ENCODE data around the gene CITED4. TPM values are rescaled to one million over a fixed set of nuclear protein-coding genes. Genes with fewer than 3 reads are reported as not detected.

Gene CITED4
- total RNA-seq, 2 experiments from 2014 or later, result 4.1 to 6.8 TPM

- Mint-ChIP-seq H3K9me3 (no peaks in the 10 kb centered on the region), H3K4me3 (no peak overlapping the region), H3K27me3 (peaks cover 8% of the 10 kb centered on the region), H3K27ac (no peak overlapping the region), H3K4me1 (peaks cover 34% of the 10 kb centered on the region), H3K36me3 (ENCODE audit: low read depth) (no peaks in the 10 kb centered on the region)
- no peak for DNase-seq
- POLR2A ChIA-PET, result no interaction called here
- CTCF ChIA-PET, result interaction anchor here (0.9 to 1.6 kb wide), 8 partner anchors 9 to 35 kb away, joined by 3 to 6 read pairs (median 3); no protein-coding TSS in a partner anchor
Measured at GRCh38 chr1:40820911-40821693, 41.1 kb downstream of the CITED4 start.

- no peak for DNase-seq
- no peaks in the 10 kb centered on the region for H3K9me3 Mint-ChIP-seq
- no peak overlapping the region for H3K4me3 Mint-ChIP-seq
- ChIA-PET CTCF (interaction anchor here (0.8 to 1.1 kb wide), 6 partner anchors 8 to 34 kb away, joined by 3 to 5 read pairs (median 3); no protein-coding TSS in a partner anchor), POLR2A (no interaction called here)
- peaks cover 8% of the 10 kb centered on the region for H3K27me3 Mint-ChIP-seq
- no peak overlapping the region for H3K27ac Mint-ChIP-seq
- peaks cover 26% of the 10 kb centered on the region for H3K4me1 Mint-ChIP-seq
- no peaks in the 10 kb centered on the region for H3K36me3 Mint-ChIP-seq (ENCODE audit: low read depth)
Measured at GRCh38 chr1:40820251-40820797, 41.8 kb downstream of the CITED4 start.

GRCh38 chr1:40819101-40819500 is 43.1 kb downstream of the CITED4 start:
- ChIA-PET POLR2A (no interaction called here), CTCF (interaction anchor here (0.9 kb wide), 1 partner anchor 45 kb away, joined by 3 read pairs; no protein-coding TSS in a partner anchor)
- Mint-ChIP-seq H3K36me3 (ENCODE audit: low read depth) (no peaks in the 10 kb centered on the region), H3K27ac (no peak overlapping the region), H3K4me3 (peak overlapping the region; percentile 20), H3K27me3 (peaks cover 8% of the 10 kb centered on the region), H3K9me3 (no peaks in the 10 kb centered on the region), H3K4me1 (peaks cover 19% of the 10 kb centered on the region)
- DNase-seq, result no peak

- H3K27me3 Mint-ChIP-seq, result peaks cover 8% of the 10 kb centered on the region
- H3K36me3 Mint-ChIP-seq (ENCODE audit: low read depth), result no peaks in the 10 kb centered on the region
- CTCF ChIA-PET, result interaction anchor here (0.5 to 0.9 kb wide), 2 partner anchors 44 to 117 kb away, joined by 3 to 6 read pairs; no protein-coding TSS in a partner anchor
- peak overlapping the region; percentile 67 for H3K4me3 Mint-ChIP-seq
- H3K9me3 Mint-ChIP-seq, result no peaks in the 10 kb centered on the region
- peak overlapping the region; percentile 89 for H3K27ac Mint-ChIP-seq
- POLR2A ChIA-PET, result no interaction called here
- peak; percentile 90 for DNase-seq
- H3K4me1 Mint-ChIP-seq, result peaks cover 19% of the 10 kb centered on the region
Measured at GRCh38 chr1:40818264-40818961, 43.8 kb downstream of the CITED4 start.

- Mint-ChIP-seq H3K27me3 (peaks cover 8% of the 10 kb centered on the region), H3K4me3 (peak overlapping the region; percentile 67), H3K27ac (peak overlapping the region; percentile 89), H3K36me3 (ENCODE audit: low read depth) (no peaks in the 10 kb centered on the region), H3K9me3 (no peaks in the 10 kb centered on the region), H3K4me1 (peaks cover 19% of the 10 kb centered on the region)
- ChIA-PET CTCF (interaction anchor here (0.5 to 1.3 kb wide), 3 partner anchors 15 to 118 kb away, joined by 3 to 6 read pairs (median 5); no protein-coding TSS in a partner anchor), POLR2A (no interaction called here)
- DNase-seq, result no peak
Measured at GRCh38 chr1:40817791-40818263, 44.3 kb downstream of the CITED4 start.

- Mint-ChIP-seq H3K27me3 (peaks cover 8% of the 10 kb centered on the region), H3K36me3 (ENCODE audit: low read depth) (no peaks in the 10 kb centered on the region), H3K4me3 (no peak overlapping the region), H3K27ac (no peak overlapping the region), H3K4me1 (peaks cover 22% of the 10 kb centered on the region), H3K9me3 (no peaks in the 10 kb centered on the region)
- CTCF ChIA-PET, result interaction anchor here (1.2 to 2.0 kb wide), 2 partner anchors 12 to 13 kb away, joined by 5 read pairs; no protein-coding TSS in a partner anchor
- DNase-seq, result no peak
- POLR2A ChIA-PET, result no interaction called here
Measured at GRCh38 chr1:40815420-40815819, 46.7 kb downstream of the CITED4 start.

Other genes with a start within 250 kb of the CITED4 start
- gene RIMS3, start 196.7 kb downstream of the CITED4 start, total RNA-seq, result 1 to 10 TPM; 4.0 to 5.4 TPM
- 10 to 100 TPM; 85.7 to 99.2 TPM for gene NFYC, start 170.7 kb downstream of the CITED4 start, total RNA-seq
- under 1 TPM; 0.23 to 0.52 TPM for gene KCNQ4, start 78.6 kb downstream of the CITED4 start, total RNA-seq
- 10 to 100 TPM; 54.6 to 55.6 TPM for gene CTPS1, start 117.3 kb upstream of the CITED4 start, total RNA-seq
- gene SLFNL1, start 159.4 kb upstream of the CITED4 start, total RNA-seq, result under 1 TPM; 0.25 to 0.56 TPM

Measured in activated CD4-positive, alpha-beta T cell treated with anti-CD3 and anti-CD28 coated beads, Interleukin-2, amount 10 ng/mL, durations not matched to agents 7 days and 5 days (primary cell).